Stomach (tissue), 4 donors: ENCODE measurements around the gene AKAP13.

Source experiments
- EP300 ChIP-seq: sonication (generic); formaldehyde crosslinking; IDR thresholded peaks from one replicate; pipeline ENCODE4 v1.6.1; 2017; ENCODE audit warnings: antibody characterized with exemption
- POLR2A ChIP-seq, 4 donors: fragments of 450-650 bp; IDR thresholded peaks; one replicate each; pipeline ENCODE4 v1.6.1; 2016; ENCODE audit warnings: antibody characterized with exemption in 4 of 4, control low read depth in 2 of 4, mild to moderate bottlenecking in 1 of 4, moderate library complexity in 1 of 4
- TF ChIP-seq, protein P1 (sequence below), 7 experiments: fragments of 450-650 bp in 4 of 7; fragments of 200-600 bp in 3 of 7; sonication (generic) in 3 of 7; IDR thresholded peaks; one replicate each; pipeline ENCODE4 v1.5.1; 2016 to 2019; ENCODE audit warnings: antibody characterized with exemption in 7 of 7, control low read depth in 2 of 7, mild to moderate bottlenecking in 1 of 7

DNA sequence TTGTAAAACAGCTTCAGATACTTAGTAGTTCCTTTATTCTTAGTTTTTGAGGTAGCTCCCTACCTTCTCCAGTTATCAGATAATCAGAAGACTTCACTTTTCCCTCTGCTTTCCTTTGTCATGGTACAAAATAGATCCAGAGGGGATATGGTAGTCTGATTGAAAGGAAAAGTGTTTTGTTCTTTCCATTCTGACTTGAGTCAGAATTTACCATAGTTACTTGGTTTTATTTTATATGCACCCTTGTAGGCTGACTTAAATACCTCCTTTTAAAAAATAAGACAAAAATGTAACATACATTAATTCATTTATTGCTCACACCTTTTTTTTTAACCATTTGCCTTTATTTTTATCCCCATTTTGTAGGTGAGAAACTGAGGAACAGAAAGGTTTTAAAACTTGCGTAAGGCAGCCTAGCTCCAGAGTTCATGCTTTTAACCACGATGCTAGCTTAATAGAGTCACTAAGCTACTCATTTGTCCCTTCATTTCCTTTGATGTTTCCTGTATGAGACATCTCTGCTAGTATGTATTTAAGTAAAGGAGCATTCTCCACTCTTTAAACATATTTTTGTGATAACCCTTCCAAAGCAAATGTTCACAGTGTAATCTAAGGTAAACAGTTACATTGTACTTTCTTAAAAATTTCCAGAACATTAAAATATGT, 226.9 kb downstream of the AKAP13 start:
- TF ChIP-seq, protein P1, sequence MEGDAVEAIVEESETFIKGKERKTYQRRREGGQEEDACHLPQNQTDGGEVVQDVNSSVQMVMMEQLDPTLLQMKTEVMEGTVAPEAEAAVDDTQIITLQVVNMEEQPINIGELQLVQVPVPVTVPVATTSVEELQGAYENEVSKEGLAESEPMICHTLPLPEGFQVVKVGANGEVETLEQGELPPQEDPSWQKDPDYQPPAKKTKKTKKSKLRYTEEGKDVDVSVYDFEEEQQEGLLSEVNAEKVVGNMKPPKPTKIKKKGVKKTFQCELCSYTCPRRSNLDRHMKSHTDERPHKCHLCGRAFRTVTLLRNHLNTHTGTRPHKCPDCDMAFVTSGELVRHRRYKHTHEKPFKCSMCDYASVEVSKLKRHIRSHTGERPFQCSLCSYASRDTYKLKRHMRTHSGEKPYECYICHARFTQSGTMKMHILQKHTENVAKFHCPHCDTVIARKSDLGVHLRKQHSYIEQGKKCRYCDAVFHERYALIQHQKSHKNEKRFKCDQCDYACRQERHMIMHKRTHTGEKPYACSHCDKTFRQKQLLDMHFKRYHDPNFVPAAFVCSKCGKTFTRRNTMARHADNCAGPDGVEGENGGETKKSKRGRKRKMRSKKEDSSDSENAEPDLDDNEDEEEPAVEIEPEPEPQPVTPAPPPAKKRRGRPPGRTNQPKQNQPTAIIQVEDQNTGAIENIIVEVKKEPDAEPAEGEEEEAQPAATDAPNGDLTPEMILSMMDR (IDR thresholded peaks at IDR 0.05): no peak
- no peak for TF ChIP-seq POLR2A (IDR thresholded peaks at IDR 0.05)
- TF ChIP-seq EP300: no peak
